RWPE2 (cell line): ENCODE measurements around the gene MMRN2.

Experiments used
- ATAC-seq: fragments of 200-7000 bp; cut with Tn5 transposase; 3 replicates; pipeline ENCODE4 v1.9.1; 2021; ENCODE audit warnings: low read depth
- DNase-seq: peaks from one replicate; pipeline ENCODE4 v3.0.0-alpha.2; 2020; ENCODE audit warnings: low spot score
- H3K27ac ChIP-seq: fragments of 450-650 bp; 2 replicates; pipeline ENCODE4 v1.5.1; 2017; ENCODE audit warnings: mild to moderate bottlenecking; ENCODE audit not compliant: poor library complexity, severe bottlenecking
- H3K27me3 ChIP-seq: fragments of 250-450 bp; sonication (Bioruptor Pico); 2 replicates; pipeline ENCODE4 v1.5.1; 2021; ENCODE audit warnings: mild to moderate bottlenecking, moderate library complexity; ENCODE audit not compliant: insufficient read depth, poor library complexity, severe bottlenecking
- H3K36me3 ChIP-seq: fragments of 250-450 bp; sonication (Bioruptor Pico); 2 replicates; pipeline ENCODE4 v1.5.1; 2020; ENCODE audit warnings: low read depth, mild to moderate bottlenecking, moderate library complexity
- H3K4me1 ChIP-seq: fragments of 250-450 bp; sonication (Bioruptor Pico); 2 replicates; pipeline ENCODE4 v1.5.1; 2021; ENCODE audit warnings: mild to moderate bottlenecking, moderate library complexity; ENCODE audit not compliant: insufficient read depth, poor library complexity, severe bottlenecking
- H3K4me3 ChIP-seq: fragments of 250-450 bp; sonication (Bioruptor Pico); 2 replicates; pipeline ENCODE4 v1.5.1; 2021; ENCODE audit warnings: mild to moderate bottlenecking, moderate library complexity; ENCODE audit not compliant: severe bottlenecking
- H3K9me3 ChIP-seq: fragments of 250-450 bp; sonication (Bioruptor Pico); 2 replicates; pipeline ENCODE4 v1.5.1; 2021; ENCODE audit warnings: mild to moderate bottlenecking, moderate library complexity; ENCODE audit not compliant: severe bottlenecking
- TF ChIP-seq, protein P1 (sequence below): fragments of 450-650 bp; IDR thresholded peaks from one replicate; pipeline ENCODE4 v1.5.1; 2017; ENCODE audit warnings: mild to moderate bottlenecking, moderate library complexity; ENCODE audit not compliant: poor library complexity, severe bottlenecking

MMRN2 gene

DNA sequence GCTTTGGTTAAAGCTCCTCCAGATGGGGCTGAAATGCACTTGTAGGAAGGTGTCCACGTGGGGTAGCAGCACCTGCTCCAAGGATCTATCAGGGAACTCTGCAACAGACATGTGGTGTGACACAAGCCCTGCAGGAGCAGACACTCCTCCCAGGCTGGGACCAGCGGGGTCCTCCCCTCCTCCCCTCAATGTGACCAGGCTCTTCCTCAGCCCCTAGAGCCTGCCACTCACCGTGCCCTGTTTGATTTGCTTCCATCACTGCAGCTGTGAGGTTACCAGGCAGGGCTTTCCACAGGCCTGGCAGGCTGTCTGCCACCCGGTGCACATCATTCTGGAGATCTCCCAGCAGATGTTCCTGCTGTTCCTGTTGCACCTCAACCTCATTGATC, 13.4 kb downstream of the MMRN2 start:
- no peak overlapping the region for H3K27ac ChIP-seq
- H3K27me3 ChIP-seq: no peaks in the 10 kb centered on the region
- no peak overlapping the region for H3K4me3 ChIP-seq
- TF ChIP-seq, protein P1, sequence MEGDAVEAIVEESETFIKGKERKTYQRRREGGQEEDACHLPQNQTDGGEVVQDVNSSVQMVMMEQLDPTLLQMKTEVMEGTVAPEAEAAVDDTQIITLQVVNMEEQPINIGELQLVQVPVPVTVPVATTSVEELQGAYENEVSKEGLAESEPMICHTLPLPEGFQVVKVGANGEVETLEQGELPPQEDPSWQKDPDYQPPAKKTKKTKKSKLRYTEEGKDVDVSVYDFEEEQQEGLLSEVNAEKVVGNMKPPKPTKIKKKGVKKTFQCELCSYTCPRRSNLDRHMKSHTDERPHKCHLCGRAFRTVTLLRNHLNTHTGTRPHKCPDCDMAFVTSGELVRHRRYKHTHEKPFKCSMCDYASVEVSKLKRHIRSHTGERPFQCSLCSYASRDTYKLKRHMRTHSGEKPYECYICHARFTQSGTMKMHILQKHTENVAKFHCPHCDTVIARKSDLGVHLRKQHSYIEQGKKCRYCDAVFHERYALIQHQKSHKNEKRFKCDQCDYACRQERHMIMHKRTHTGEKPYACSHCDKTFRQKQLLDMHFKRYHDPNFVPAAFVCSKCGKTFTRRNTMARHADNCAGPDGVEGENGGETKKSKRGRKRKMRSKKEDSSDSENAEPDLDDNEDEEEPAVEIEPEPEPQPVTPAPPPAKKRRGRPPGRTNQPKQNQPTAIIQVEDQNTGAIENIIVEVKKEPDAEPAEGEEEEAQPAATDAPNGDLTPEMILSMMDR: no peak
- no peak for DNase-seq
- H3K9me3 ChIP-seq: no peaks in the 10 kb centered on the region
- H3K36me3 ChIP-seq: no peaks in the 10 kb centered on the region
- no peak for ATAC-seq
- no peaks in the 10 kb centered on the region for H3K4me1 ChIP-seq

DNA sequence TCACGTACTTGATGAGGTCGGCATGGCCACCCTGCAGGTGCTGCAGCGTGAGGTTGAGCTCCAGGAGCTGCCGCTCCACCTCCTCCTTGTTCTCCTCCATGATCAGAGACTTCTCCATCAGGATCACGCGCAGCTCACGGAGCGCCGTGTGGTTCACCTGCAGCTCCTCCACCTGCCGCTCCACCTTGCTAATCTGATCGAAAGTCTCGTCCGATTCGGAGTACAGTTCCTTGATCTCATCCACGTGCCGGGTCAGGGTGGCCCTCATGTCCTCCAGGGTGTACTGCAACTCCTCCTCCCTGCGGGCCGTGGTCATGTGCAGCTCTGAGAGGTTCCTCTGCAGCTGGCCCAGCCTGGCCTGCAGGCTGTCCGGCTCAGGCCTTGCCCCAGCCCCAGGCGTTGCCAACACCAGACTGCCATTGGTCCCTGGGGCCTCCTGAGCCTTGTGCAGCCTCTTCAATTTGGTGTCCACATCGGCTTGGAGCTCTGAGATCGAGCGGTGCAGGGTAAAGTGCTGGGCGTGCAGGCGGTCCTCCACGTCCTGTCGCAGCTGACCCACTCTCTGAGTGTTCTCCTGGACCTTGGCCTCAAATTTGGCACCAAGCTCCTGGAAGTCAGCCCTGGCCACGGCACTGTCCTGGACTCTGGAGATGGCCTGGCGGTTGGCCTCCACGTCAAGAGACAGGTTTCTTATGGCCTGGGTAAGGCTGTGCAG, 13.9 kb downstream of the MMRN2 start:
- ATAC-seq: no peak
- H3K36me3 ChIP-seq: no peaks in the 10 kb centered on the region
- no peak for DNase-seq
- no peak overlapping the region for H3K4me3 ChIP-seq
- no peaks in the 10 kb centered on the region for H3K27me3 ChIP-seq
- H3K4me1 ChIP-seq: no peaks in the 10 kb centered on the region
- no peak overlapping the region for H3K27ac ChIP-seq
- TF ChIP-seq, protein P1: no peak
- H3K9me3 ChIP-seq: no peaks in the 10 kb centered on the region

DNA sequence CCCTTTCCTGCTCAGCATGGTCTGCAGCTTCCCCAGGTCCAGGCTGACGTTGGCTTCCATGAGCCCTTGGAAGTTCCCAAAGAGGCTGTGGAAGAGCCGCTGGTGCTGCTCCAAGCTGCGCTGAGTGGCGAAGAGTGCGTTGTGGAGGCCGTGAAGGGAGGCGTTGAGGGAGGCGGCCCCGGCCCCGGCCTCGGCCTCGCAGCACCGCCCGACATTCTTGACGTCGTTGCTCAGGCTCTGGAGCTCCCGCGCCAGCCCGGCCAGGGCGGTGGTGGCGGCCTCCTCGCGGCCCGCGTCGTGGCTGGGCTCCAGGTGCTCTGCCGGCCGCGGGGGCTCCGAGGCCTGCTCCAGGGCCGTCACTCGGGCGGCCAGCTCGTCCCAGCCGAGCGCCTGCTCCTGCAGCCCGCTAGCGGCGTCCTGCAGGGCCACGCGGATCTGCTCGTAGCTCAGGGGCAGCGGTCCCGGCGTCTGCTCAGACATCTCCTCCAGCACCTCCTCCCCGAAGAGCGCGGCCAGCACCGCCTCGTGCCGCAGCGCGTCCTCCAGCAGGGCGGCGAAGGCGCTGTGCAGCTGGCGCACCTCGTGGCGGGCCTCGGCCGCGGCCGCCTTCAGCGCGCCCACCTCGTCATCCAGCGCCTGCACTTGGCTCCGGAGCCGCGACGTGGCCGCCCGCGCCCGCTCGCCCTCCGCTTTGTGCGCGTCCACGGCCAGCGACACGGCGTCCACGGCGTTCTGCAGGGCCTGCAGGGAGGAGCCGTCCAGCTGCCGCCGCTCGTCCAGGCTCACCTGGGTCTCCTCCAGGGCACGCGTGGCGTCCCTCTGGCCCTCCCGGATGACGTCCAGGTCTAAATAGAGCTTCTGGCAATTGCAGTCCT, 14.7 kb downstream of the MMRN2 start:
- TF ChIP-seq, protein P1: no peak
- ATAC-seq (no peak), DNase-seq (no peak)
- no peak overlapping the region for H3K4me3 ChIP-seq
- no peaks in the 10 kb centered on the region for H3K4me1 ChIP-seq
- H3K36me3 ChIP-seq: no peaks in the 10 kb centered on the region
- H3K27me3 ChIP-seq: no peaks in the 10 kb centered on the region
- H3K27ac ChIP-seq: no peak overlapping the region
- no peaks in the 10 kb centered on the region for H3K9me3 ChIP-seq

DNA sequence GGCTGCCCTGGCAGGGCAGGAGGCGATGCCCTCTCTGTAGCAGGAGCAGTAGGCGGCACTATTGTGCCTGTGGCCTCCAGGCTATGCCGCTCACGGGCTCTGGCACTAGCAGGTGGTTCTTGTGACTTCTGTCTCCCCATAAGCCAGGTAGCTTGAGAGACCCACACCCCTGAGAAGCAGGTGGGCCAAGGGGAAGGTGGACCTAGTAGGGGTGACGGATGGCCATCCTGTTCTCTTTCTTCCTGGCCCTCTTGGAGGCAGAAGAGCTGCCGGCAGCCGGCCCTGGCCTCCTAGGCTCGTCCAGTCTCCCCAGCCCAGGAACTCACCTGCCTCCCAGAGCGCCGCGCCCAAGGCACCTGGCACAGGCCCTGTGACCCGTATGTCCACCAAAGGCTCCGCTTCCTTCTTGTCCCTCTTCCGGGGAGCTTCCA, 15.4 kb downstream of the MMRN2 start:
- no peak for DNase-seq
- Histone ChIP-seq H3K27me3 (no peaks in the 10 kb centered on the region), H3K4me1 (no peaks in the 10 kb centered on the region), H3K27ac (no peak overlapping the region), H3K36me3 (no peaks in the 10 kb centered on the region), H3K9me3 (no peaks in the 10 kb centered on the region), H3K4me3 (no peak overlapping the region)
- ATAC-seq: no peak
- TF ChIP-seq, protein P1: no peak
